ENCODE results near the gene COPS7A.

COPS7A gene

DNA sequence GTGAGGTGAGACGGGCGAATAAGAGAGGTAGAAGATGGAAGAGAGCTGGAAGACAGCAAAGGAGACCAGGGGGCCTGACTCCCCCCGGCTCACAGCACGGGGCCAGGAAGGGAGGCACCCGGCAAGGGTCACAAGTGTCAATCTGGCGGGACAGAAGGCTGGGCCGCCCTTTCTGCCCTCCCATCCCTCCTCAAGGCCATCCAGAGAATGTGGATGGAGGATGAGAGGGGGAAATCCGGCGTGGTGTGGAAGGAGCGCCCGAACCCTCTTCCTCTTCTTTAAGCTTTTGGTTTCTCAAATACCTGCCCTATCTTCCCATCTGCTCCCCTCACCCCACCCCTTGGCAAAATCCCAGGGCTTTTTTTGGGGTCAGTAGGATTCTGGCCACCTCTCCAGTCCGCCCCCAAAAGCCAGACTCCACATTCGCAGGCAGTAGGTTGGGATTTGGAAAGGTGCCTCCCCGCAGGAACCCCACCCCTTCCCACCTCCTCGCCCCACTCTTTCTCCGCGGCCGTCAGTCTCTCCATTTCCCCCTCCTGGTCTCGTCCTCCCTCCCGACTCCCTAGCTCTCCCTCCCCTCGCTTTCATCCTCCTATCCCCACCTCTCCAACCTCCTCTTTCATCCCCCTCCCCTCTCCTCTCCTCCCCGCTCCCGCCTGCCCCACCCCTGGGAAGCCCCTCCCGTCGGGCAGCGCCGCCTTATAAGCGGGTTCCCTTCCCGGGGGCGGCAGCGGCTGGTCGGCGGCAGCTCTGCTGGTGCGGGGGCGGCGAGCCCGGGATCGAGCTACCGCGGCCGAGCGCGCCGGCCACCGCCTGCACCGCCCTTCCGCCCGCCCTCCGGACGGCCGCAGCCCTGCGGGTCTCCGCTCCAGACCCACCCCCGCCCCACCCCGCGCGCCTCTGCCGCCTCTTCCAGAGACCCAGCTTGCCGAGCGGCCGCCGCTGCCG is 42.1 kb downstream of the COPS7A start, which contains the start of gene PTMS:
Gene PTMS, plus strand, starts transcription at position 730 of the 948 bp plus-strand sequence. CDS start 343 bp downstream, outside the sequence.
- peaks cover 35% of the 10 kb centered on the region for H3K4me1 ChIP-seq (ENCODE audit: control insufficient read depth, insufficient read depth, low read length)

DNA sequence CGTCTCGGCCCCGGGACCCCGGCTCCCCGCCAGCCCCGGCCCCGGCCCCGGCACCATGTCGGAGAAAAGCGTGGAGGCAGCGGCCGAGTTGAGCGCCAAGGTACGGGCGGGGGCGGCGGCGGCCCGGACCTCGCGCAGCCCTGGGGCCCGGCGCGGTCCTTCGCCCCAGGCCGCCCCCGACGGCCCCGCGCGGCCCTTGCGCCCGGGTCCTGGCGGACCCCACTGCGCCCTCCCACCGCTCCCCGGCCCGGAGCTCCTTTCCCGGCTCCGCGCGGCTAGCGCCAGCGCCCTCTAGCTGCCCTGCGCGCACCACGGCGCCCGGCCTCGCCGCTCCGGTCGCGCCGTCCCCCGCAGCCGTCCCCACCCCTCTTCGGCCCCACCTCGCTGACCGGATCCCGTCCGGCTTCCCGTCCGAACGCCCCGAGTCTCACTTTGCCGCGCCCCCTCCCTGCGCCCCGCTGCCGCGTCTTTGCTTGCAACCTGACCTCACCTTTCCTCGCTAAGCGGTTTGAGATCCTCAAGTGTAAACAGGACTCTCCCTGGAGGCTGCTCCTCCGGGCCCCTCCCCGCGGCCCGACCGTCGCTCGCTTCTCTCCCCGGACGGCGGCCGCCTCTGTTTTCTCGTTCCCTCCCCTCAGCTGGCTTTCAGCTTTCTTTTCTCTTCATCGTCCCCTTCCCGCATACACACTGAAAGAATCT is 43.0 kb downstream of the COPS7A start:
- no peaks in the 10 kb centered on the region for H3K9me3 ChIP-seq (ENCODE audit: control insufficient read depth, insufficient read depth, low read length)
- peaks cover 9% of the 10 kb centered on the region; the same call in 1 of the 2 replicates for H3K27me3 ChIP-seq (ENCODE audit: control insufficient read depth, insufficient read depth, low read length)
- H3K9ac ChIP-seq (ENCODE audit: low read depth, low read length): peak overlapping the region; percentile 52
- peaks cover 19% of the 10 kb centered on the region for H3K36me3 ChIP-seq (ENCODE audit: control insufficient read depth, insufficient read depth, low read length)
- peak overlapping the region; percentile 83 for H3K4me3 ChIP-seq (ENCODE audit: low read depth, low read length)
- H3K27ac ChIP-seq (ENCODE audit: low read depth, low read length): peak overlapping the region; percentile 82
- H3K4me1 ChIP-seq (ENCODE audit: control insufficient read depth, insufficient read depth, low read length): peaks cover 37% of the 10 kb centered on the region

More for the DNA sequence above, 42.1 kb downstream of the COPS7A start, which contains the start of gene PTMS:
- Histone ChIP-seq H3K9me3 (ENCODE audit: control insufficient read depth, insufficient read depth, low read length) (no peaks in the 10 kb centered on the region), H3K36me3 (ENCODE audit: control insufficient read depth, insufficient read depth, low read length) (peaks cover 10% of the 10 kb centered on the region), H3K27me3 (ENCODE audit: control insufficient read depth, insufficient read depth, low read length) (peaks cover 3% of the 10 kb centered on the region; the same call in 1 of the 2 replicates), H3K27ac (ENCODE audit: low read depth, low read length) (peak within 1 kb of the TSS; percentile 82), H3K9ac (ENCODE audit: low read depth, low read length) (peak within 1 kb of the TSS; percentile 52), H3K4me3 (ENCODE audit: low read depth, low read length) (peak within 1 kb of the TSS; percentile 83)

DNA sequence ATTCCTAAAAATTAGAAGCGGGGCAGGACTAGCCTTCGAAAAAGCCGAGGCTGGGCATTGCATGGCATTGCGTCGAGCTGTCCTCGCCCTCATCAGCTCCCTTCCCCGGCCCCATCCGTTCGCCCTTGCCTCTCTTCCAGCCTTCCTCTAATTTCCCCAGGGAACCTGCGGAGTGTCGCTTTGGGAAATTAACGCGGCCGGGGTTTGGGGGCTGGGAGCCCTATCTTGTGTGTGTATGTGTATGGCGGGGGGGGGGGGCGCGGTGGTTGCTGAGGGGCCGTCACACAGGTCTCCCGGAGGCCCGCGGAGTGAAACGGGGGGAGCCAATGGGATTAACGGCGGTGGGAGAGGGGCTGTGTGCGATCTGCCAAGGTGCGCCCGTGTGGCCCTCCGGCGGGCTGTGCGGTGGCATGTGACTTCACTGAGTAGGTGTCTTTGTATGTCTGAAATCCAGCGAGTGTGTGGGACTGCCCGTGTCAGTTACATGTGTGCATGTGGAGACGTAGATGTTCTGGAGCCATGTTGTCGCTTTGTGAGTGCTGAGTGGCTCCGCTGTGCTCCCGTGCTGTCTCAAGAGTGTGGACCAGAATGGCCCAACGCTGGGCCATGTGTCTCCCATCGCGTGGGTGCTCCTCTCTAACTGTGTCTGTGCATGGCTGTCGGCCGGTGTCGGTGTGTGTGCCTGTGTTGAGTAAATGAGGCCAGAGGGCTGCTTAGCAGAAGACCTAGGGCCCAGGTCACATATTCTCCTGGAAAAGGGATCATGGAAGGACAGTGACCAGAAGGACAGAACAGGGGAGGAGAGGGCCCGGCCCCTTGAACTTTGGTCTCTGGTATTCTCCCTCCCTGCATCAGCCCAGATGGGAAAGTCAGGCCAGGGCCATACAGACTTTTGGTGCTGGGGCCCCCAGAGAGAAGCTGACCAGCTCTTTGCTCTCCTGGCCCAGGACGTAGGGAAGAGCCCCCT is 43.8 kb downstream of the COPS7A start:
- peaks cover 14% of the 10 kb centered on the region for H3K27me3 ChIP-seq (ENCODE audit: control insufficient read depth, insufficient read depth, low read length)
- peak overlapping the region; percentile 85 for H3K27ac ChIP-seq (ENCODE audit: low read depth, low read length)
- H3K4me3 ChIP-seq (ENCODE audit: low read depth, low read length): peak overlapping the region; percentile 83
- peaks cover 20% of the 10 kb centered on the region for H3K36me3 ChIP-seq (ENCODE audit: control insufficient read depth, insufficient read depth, low read length)
- peaks cover 39% of the 10 kb centered on the region for H3K4me1 ChIP-seq (ENCODE audit: control insufficient read depth, insufficient read depth, low read length)
- H3K9me3 ChIP-seq (ENCODE audit: control insufficient read depth, insufficient read depth, low read length): no peaks in the 10 kb centered on the region
- peak overlapping the region; percentile 52 for H3K9ac ChIP-seq (ENCODE audit: low read depth, low read length)

GRCh38 chr12:6768437-6768914 is 44.6 kb downstream of the COPS7A start:
- Histone ChIP-seq H3K27me3 (ENCODE audit: control insufficient read depth, insufficient read depth, low read length) (peaks cover 22% of the 10 kb centered on the region), H3K9me3 (ENCODE audit: control insufficient read depth, insufficient read depth, low read length) (no peaks in the 10 kb centered on the region), H3K36me3 (ENCODE audit: control insufficient read depth, insufficient read depth, low read length) (peaks cover 20% of the 10 kb centered on the region), H3K4me3 (ENCODE audit: low read depth, low read length) (peak overlapping the region; percentile 83), H3K27ac (ENCODE audit: low read depth, low read length) (peak overlapping the region; percentile 85), H3K4me1 (ENCODE audit: control insufficient read depth, insufficient read depth, low read length) (peaks cover 43% of the 10 kb centered on the region), H3K9ac (ENCODE audit: low read depth, low read length) (no peak overlapping the region)

GRCh38 chr12:6768990-6769389 is 45.1 kb downstream of the COPS7A start:
- Histone ChIP-seq H3K4me3 (ENCODE audit: low read depth, low read length) (peak overlapping the region; percentile 83), H3K9ac (ENCODE audit: low read depth, low read length) (no peak overlapping the region), H3K27ac (ENCODE audit: low read depth, low read length) (peak overlapping the region; percentile 85), H3K36me3 (ENCODE audit: control insufficient read depth, insufficient read depth, low read length) (peaks cover 20% of the 10 kb centered on the region), H3K9me3 (ENCODE audit: control insufficient read depth, insufficient read depth, low read length) (no peaks in the 10 kb centered on the region), H3K4me1 (ENCODE audit: control insufficient read depth, insufficient read depth, low read length) (peaks cover 38% of the 10 kb centered on the region), H3K27me3 (ENCODE audit: control insufficient read depth, insufficient read depth, low read length) (peaks cover 28% of the 10 kb centered on the region)

DNA sequence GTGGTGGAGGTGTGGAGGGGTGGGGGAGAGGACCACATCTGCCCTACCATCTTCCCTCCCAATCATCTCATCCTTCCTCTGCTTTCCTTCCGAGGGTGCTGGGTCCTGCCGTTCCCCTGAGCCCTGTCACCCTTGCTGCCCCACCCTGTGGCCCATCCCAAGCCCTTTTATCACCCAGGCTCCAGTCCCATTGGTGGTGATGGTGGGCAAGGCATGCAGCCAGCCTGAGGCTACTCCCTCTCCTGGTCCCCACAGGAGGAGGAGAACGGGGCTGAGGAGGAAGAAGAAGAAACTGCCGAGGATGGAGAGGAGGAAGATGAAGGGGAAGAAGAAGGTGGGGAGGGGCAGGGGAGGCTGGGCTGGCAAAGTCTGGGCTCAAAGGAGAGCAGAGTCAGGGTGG is 45.8 kb downstream of the COPS7A start:
- Histone ChIP-seq H3K27ac (ENCODE audit: low read depth, low read length) (peak overlapping the region; percentile 85), H3K27me3 (ENCODE audit: control insufficient read depth, insufficient read depth, low read length) (peaks cover 34% of the 10 kb centered on the region), H3K9ac (ENCODE audit: low read depth, low read length) (no peak overlapping the region), H3K4me1 (ENCODE audit: control insufficient read depth, insufficient read depth, low read length) (peaks cover 37% of the 10 kb centered on the region), H3K4me3 (ENCODE audit: low read depth, low read length) (peak overlapping the region; percentile 83; the same call in 1 of the 2 replicates), H3K36me3 (ENCODE audit: control insufficient read depth, insufficient read depth, low read length) (peaks cover 20% of the 10 kb centered on the region), H3K9me3 (ENCODE audit: control insufficient read depth, insufficient read depth, low read length) (no peaks in the 10 kb centered on the region)

DNA sequence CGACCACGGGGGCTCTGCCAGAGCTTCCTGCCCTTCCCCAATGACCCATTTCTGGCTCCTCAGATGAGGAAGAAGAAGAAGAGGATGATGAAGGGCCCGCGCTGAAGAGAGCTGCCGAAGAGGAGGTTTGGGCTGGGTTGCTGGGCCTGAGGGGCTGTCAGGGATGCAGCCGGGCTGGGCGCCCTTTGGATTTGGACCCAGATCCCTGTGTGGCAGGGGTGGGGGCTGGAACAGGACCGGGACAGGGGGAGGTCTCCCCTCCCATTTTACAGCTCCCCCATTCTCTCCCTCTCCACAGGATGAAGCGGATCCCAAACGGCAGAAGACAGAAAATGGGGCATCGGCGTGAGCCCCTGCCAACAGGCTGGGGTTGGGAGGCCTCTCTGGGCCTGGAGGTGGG is 46.2 kb downstream of the COPS7A start:
- H3K36me3 ChIP-seq (ENCODE audit: control insufficient read depth, insufficient read depth, low read length): peaks cover 20% of the 10 kb centered on the region
- H3K4me3 ChIP-seq (ENCODE audit: low read depth, low read length): no peak overlapping the region
- no peak overlapping the region for H3K9ac ChIP-seq (ENCODE audit: low read depth, low read length)
- H3K27ac ChIP-seq (ENCODE audit: low read depth, low read length): no peak overlapping the region
- H3K27me3 ChIP-seq (ENCODE audit: control insufficient read depth, insufficient read depth, low read length): peaks cover 38% of the 10 kb centered on the region
- peaks cover 33% of the 10 kb centered on the region for H3K4me1 ChIP-seq (ENCODE audit: control insufficient read depth, insufficient read depth, low read length)
- no peaks in the 10 kb centered on the region for H3K9me3 ChIP-seq (ENCODE audit: control insufficient read depth, insufficient read depth, low read length)

DNA sequence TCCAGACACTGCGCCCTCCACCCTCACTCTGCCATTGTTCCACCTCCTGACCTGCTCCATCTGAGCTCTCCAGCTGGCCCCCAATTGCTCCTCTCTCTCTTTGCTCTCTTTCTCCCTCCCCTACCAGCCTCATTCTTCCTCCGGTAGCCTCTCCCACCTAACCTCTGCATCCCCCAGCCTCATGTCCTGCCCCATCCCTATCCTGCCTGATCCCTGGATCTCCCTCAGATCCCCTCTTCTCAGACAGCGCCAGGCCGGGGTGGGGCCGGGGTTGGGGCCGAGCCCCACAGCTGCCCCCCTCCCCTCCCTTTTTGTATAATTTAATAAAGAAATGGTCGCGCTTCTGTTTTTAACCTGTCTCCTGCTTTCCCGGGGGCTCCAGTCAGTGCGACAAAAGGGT is 46.8 kb downstream of the COPS7A start:
- H3K9me3 ChIP-seq (ENCODE audit: control insufficient read depth, insufficient read depth, low read length): no peaks in the 10 kb centered on the region
- peaks cover 20% of the 10 kb centered on the region for H3K36me3 ChIP-seq (ENCODE audit: control insufficient read depth, insufficient read depth, low read length)
- H3K27ac ChIP-seq (ENCODE audit: low read depth, low read length): no peak overlapping the region
- no peak overlapping the region for H3K4me3 ChIP-seq (ENCODE audit: low read depth, low read length)
- H3K4me1 ChIP-seq (ENCODE audit: control insufficient read depth, insufficient read depth, low read length): peaks cover 28% of the 10 kb centered on the region
- no peak overlapping the region for H3K9ac ChIP-seq (ENCODE audit: low read depth, low read length)
- H3K27me3 ChIP-seq (ENCODE audit: control insufficient read depth, insufficient read depth, low read length): peaks cover 43% of the 10 kb centered on the region

GRCh38 chr12:6771091-6771495 is 47.2 kb downstream of the COPS7A start:
- Histone ChIP-seq H3K9me3 (ENCODE audit: control insufficient read depth, insufficient read depth, low read length) (no peaks in the 10 kb centered on the region), H3K36me3 (ENCODE audit: control insufficient read depth, insufficient read depth, low read length) (peaks cover 22% of the 10 kb centered on the region), H3K4me1 (ENCODE audit: control insufficient read depth, insufficient read depth, low read length) (peaks cover 27% of the 10 kb centered on the region), H3K27ac (ENCODE audit: low read depth, low read length) (no peak overlapping the region), H3K27me3 (ENCODE audit: control insufficient read depth, insufficient read depth, low read length) (peaks cover 48% of the 10 kb centered on the region), H3K4me3 (ENCODE audit: low read depth, low read length) (no peak overlapping the region), H3K9ac (ENCODE audit: low read depth, low read length) (no peak overlapping the region)
